Tibial nerve (tissue), 4 donors: ENCODE results near the gene GSE1. TPM values are rescaled to one million over a fixed set of nuclear protein-coding genes. Genes with fewer than 3 reads are reported as not detected.

ENCODE experiments used
- DNase-seq, 2 donors: peaks; one replicate each; pipeline ENCODE4 v3.0.0-alpha.2; 2019; ENCODE audit warnings: low spot score in 2 of 2
- H3K27ac ChIP-seq, 4 donors: fragments of 200-600 bp; sonication (generic) in 3 of 4; one replicate each; pipeline ENCODE4 v1.5.1; 2017 to 2019; ENCODE audit warnings: mild to moderate bottlenecking in 1 of 4
- H3K27me3 ChIP-seq, 2 donors: fragments of 200-600 bp; sonication (generic) in 1 of 2; one replicate each; pipeline versions ENCODE4 v1.5.1 to v1.6.0; 2017 to 2019
- H3K36me3 ChIP-seq, 3 donors: fragments of 200-600 bp; sonication (generic); one replicate each; pipeline ENCODE4 v1.5.1; 2018 to 2019
- H3K4me1 ChIP-seq, 4 donors: fragments of 200-600 bp; sonication (generic) in 3 of 4; one replicate each; pipeline ENCODE4 v1.5.1; 2017 to 2019
- H3K4me3 ChIP-seq, 4 donors: fragments of 200-600 bp; sonication (generic) in 3 of 4; one replicate each; pipeline ENCODE4 v1.5.1; 2017 to 2019; ENCODE audit warnings: mild to moderate bottlenecking in 1 of 4, moderate library complexity in 1 of 4
- H3K9me3 ChIP-seq, 4 donors: fragments of 200-600 bp; sonication (generic) in 3 of 4; one replicate each; pipeline ENCODE4 v1.5.1; 2017 to 2019
- EP300 ChIP-seq, 2 donors: sonication (generic); formaldehyde crosslinking; IDR thresholded peaks; one replicate each; pipeline ENCODE4 v1.6.1; 2017; ENCODE audit warnings: antibody characterized with exemption in 2 of 2, mild to moderate bottlenecking in 1 of 2
- POLR2A ChIP-seq, 2 donors: fragments of 450-650 bp; IDR thresholded peaks; one replicate each; pipeline ENCODE4 v1.6.1; 2017; ENCODE audit warnings: antibody characterized with exemption in 2 of 2, mild to moderate bottlenecking in 2 of 2, moderate library complexity in 2 of 2
- WGBS, 2 donors: methylation state at CpG; one replicate each; pipeline ENCODE4 v1.1.5; 2018; 5-methylcytosine and 5-hydroxymethylcytosine counted together
- total RNA-seq, 4 donors: library from RNA; depleted of rRNA; stranded (reverse); fragments of >200 nt; gene quantifications; one replicate each; pipeline ENCODE4 v1.1.0, GENCODE V29; 2016
- TF ChIP-seq, protein P1 (sequence below), 5 experiments: fragments of 200-600 bp in 3 of 5; fragments of 450-650 bp in 2 of 5; sonication (generic) in 3 of 5; IDR thresholded peaks; one replicate each; pipeline ENCODE4 v1.5.1; 2016 to 2019; ENCODE audit warnings: antibody characterized with exemption in 5 of 5, mild to moderate bottlenecking in 3 of 5, moderate library complexity in 2 of 5

GSE1 gene
- total RNA-seq, 4 donors from 2014 or later, result 65.1 to 147 (median 83.5) TPM

DNA sequence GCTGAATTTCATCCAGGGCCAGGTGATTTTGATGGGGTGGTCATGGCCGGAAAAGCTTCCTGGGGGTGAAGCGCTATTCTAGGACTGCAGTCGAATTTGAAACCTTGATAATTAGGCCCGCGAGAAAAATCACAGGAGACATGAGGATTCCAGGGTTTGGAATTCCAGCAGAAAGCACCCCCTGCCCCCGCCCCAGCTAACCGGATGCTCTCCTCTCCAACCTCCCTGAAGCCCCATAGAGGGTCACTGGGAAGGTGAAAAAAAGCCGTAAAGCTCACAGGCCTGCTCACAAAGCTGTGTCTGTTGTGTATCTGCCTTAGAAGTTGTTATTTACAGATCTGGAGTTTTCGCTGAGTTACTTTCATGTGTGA, 76.8 kb downstream of the GSE1 start:
- no peak for TF ChIP-seq EP300 (IDR thresholded peaks at IDR 0.05)
- no peak for TF ChIP-seq POLR2A (IDR thresholded peaks at IDR 0.05)
- TF ChIP-seq, protein P1, sequence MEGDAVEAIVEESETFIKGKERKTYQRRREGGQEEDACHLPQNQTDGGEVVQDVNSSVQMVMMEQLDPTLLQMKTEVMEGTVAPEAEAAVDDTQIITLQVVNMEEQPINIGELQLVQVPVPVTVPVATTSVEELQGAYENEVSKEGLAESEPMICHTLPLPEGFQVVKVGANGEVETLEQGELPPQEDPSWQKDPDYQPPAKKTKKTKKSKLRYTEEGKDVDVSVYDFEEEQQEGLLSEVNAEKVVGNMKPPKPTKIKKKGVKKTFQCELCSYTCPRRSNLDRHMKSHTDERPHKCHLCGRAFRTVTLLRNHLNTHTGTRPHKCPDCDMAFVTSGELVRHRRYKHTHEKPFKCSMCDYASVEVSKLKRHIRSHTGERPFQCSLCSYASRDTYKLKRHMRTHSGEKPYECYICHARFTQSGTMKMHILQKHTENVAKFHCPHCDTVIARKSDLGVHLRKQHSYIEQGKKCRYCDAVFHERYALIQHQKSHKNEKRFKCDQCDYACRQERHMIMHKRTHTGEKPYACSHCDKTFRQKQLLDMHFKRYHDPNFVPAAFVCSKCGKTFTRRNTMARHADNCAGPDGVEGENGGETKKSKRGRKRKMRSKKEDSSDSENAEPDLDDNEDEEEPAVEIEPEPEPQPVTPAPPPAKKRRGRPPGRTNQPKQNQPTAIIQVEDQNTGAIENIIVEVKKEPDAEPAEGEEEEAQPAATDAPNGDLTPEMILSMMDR (IDR thresholded peaks at IDR 0.05), result no peak
- no peaks in the 10 kb centered on the region for H3K36me3 ChIP-seq
- no peaks in the 10 kb centered on the region for H3K9me3 ChIP-seq
- H3K4me1 ChIP-seq, result peaks cover 0 to 22% (median 4%) of the 10 kb centered on the region in 4 donors
- H3K27ac ChIP-seq, result no peak overlapping the region
- peaks cover 0 to 4% of the 10 kb centered on the region in 2 donors for H3K27me3 ChIP-seq
- no peak overlapping the region for H3K4me3 ChIP-seq
- WGBS, 2 donors, result 43 to 53% methylated on average over 9 of the region's 9 CpGs
- DNase-seq, result no peak

DNA sequence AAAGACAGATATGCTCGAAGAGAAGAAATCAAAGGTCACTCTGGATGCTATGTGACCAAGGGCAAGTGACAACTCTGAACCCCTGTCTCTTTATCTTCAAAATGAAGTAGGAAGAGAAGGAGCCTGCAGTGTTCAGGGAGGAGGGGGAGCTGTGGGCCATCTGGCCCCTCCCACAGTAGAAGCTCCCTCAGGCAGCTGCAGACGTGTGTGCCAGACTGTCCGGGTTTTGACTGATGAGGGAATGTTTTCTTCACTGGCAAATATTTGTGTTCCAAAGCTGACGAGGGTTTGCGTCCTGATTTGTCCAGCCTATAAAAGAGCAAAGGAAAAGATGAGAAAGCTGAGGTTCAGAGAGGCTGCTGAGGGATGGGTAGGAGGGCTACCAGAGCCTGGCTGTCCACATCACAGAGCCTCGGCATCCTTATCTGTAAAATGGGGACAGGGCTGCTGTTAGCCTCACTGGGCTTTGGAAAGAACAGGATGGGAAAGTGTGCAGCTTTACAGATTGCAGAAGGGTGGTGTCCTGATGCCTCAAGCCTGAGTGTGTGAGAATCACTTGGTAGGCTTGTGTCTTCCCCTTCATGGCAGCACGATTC, 77.4 kb downstream of the GSE1 start:
- Histone ChIP-seq H3K36me3 (no peaks in the 10 kb centered on the region), H3K27me3 (peaks cover 0 to 10% of the 10 kb centered on the region in 2 donors), H3K27ac (no peak overlapping the region), H3K4me1 (peaks cover 0 to 22% (median 4%) of the 10 kb centered on the region in 4 donors), H3K4me3 (no peak overlapping the region), H3K9me3 (no peaks in the 10 kb centered on the region)
- DNase-seq, result no peak
- TF ChIP-seq, protein P1 (IDR thresholded peaks at IDR 0.05), result no peak
- TF ChIP-seq EP300 (IDR thresholded peaks at IDR 0.05) (no peak), POLR2A (IDR thresholded peaks at IDR 0.05) (no peak)
- WGBS, 2 donors, result 34 to 41% methylated on average over 7 of the region's 7 CpGs

DNA sequence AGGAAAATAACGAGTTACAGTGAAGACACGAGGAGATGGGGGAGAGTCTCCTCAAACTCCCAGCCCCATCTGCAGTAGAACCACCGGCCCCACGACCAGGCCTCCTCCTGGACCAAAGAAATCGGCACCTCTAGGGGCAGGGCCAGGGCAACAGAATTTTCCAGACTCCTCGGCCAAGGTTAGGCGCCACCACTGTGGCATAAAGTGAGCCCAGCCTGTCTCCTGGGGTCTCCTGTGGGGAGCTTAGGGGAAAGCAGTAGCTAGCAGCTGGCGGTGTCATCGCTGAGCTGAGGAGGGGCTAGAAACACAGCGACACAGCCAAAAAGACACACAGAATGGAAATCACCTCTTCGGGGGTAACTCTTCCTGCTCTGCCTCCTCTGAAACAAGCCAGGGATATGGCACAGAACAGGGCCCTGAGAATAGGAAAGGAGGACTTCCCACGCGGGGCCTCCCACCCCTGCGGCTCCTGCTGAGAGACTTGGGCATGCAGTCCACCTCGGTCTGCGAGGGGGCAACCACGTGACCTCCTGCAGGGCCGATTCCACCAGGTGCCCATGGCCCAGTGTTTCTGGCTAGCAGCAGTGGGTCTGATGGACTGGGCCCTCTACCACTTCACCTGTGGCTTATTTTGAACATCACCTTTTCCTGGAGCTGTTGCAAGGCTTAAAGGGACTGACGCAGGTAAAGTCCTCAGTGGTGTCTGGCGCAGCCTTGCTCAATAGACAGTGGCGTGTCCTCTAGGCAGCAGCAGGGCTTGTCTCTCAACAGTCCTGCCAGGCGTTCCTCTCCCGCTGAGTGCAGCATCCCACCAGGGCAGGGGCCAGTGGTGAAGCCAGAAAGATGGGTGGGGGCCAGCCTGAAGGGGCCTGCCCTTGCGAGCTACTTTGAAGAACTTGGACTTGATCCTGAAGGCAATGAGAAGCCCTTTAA, 82.3 kb downstream of the GSE1 start:
- 67 to 70% methylated on average over 24 of the region's 24 CpGs for WGBS, 2 donors
- DNase-seq, result no peak
- TF ChIP-seq EP300 (IDR thresholded peaks at IDR 0.05), result no peak
- Histone ChIP-seq H3K9me3 (no peaks in the 10 kb centered on the region), H3K4me3 (no peak overlapping the region), H3K4me1 (no peaks in the 10 kb centered on the region), H3K27ac (no peak overlapping the region), H3K27me3 (peaks cover 0 to 39% of the 10 kb centered on the region in 2 donors), H3K36me3 (no peaks in the 10 kb centered on the region)

DNA sequence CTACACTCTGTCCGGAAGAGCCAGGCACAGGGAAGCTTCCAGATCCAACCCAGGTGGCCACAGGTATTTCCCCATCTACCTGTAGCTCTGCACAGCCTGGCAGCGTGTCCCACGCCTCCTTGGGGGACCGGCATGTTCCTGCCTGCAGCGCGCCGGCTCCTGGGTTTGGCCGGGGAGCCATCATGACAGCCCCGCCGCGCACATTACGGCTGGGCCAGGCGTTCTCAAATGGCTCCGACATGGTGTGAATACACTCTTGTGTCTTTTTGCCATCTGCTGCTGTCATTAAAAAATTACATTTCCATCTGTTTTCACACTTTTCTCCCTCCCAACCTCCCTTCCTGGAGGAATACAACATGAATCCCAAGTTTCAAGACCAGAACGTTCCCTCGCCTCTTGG, 83.7 kb downstream of the GSE1 start:
- no peak for DNase-seq
- Histone ChIP-seq H3K36me3 (no peaks in the 10 kb centered on the region), H3K9me3 (peaks cover 0 to 8% (median 0%) of the 10 kb centered on the region in 4 donors), H3K4me1 (no peaks in the 10 kb centered on the region), H3K27ac (no peak overlapping the region), H3K27me3 (peaks cover 0 to 39% of the 10 kb centered on the region in 2 donors), H3K4me3 (no peak overlapping the region)
- 39 to 55% methylated on average over 16 of the region's 16 CpGs for WGBS, 2 donors
- TF ChIP-seq EP300 (IDR thresholded peaks at IDR 0.05) (no peak), POLR2A (IDR thresholded peaks at IDR 0.05) (no peak)
- TF ChIP-seq, protein P1 (IDR thresholded peaks at IDR 0.05), result no peak

DNA sequence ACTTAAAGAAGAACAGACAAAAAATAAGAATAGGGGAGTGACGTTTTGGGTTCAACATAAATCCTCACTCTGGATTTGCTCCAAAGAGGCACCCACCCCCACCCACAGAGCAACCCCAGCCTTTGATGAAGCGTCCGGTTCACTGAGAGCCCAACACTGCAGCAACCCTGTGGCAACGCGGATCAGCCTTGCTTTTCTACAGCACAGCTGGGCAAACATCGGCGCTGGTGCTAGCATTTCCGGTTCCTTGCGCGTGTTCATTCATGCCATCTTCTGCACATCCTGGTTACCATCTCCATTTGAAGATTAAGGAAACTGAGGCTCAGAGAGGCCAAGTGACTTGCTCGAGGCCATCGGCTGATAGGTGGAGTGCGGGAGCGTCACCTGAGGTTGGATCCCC, 84.3 kb downstream of the GSE1 start:
- H3K36me3 ChIP-seq, result no peaks in the 10 kb centered on the region
- TF ChIP-seq POLR2A (IDR thresholded peaks at IDR 0.05) (no peak), EP300 (IDR thresholded peaks at IDR 0.05) (no peak)
- TF ChIP-seq, protein P1 (IDR thresholded peaks at IDR 0.05), result no peak
- WGBS, 2 donors, result 65 to 67% methylated on average over 14 of the region's 14 CpGs
- no peak overlapping the region for H3K27ac ChIP-seq
- DNase-seq, result no peak
- peaks cover 0 to 39% of the 10 kb centered on the region in 2 donors for H3K27me3 ChIP-seq
- H3K4me3 ChIP-seq, result no peak overlapping the region
- no peaks in the 10 kb centered on the region for H3K4me1 ChIP-seq
- peaks cover 0 to 8% (median 0%) of the 10 kb centered on the region in 4 donors for H3K9me3 ChIP-seq
